Activated CD8-positive, alpha-beta T cell treated with anti-CD3 and anti-CD28 coated beads for 36 hours (primary cell): Measurements from ENCODE around the gene GLTP. TPM values are rescaled to one million over a fixed set of nuclear protein-coding genes. Genes with fewer than 3 reads are reported as not detected.
"Not testable (repeated sequence)": the region's sequence is repeated elsewhere in the genome, so short reads cannot be mapped to it uniquely, and the experiment has no call there.

Source experiments
- ATAC-seq: fragments of 200-7000 bp; cut with Tn5 transposase; one replicate; pipeline ENCODE4 v1.10.0; 2021; ENCODE audit warnings: mild to moderate bottlenecking, moderate library complexity
- CTCF ChIA-PET: fragments of 350-600 bp; sonication (Branson Sonifier 250); formaldehyde crosslinking; loops from one replicate; lab custom pipeline; 2021; ENCODE audit warnings: antibody characterized with exemption; lab: Charles Lee
- POLR2A ChIA-PET: fragments of 350-600 bp; sonication (Branson Sonifier 250); formaldehyde crosslinking; loops from one replicate; lab custom pipeline; 2021; ENCODE audit warnings: antibody characterized with exemption; lab: Charles Lee
- DNase-seq: peaks from one replicate; pipeline ENCODE4 v3.0.0-alpha.2; 2020
- H3K27ac Mint-ChIP-seq: one replicate; pipeline ENCODE4 v1.8.0; 2021; ENCODE audit warnings: mild to moderate bottlenecking, mixed read lengths
- H3K27me3 Mint-ChIP-seq: one replicate; pipeline ENCODE4 v1.8.0; 2021; ENCODE audit warnings: mixed read lengths
- H3K36me3 Mint-ChIP-seq: one replicate; pipeline ENCODE4 v1.8.0; 2021; ENCODE audit warnings: low read depth, mixed read lengths
- H3K4me1 Mint-ChIP-seq: one replicate; pipeline ENCODE4 v1.8.0; 2021; ENCODE audit warnings: low read depth, mixed read lengths
- H3K4me3 Mint-ChIP-seq: one replicate; pipeline ENCODE4 v1.8.0; 2021; ENCODE audit warnings: mild to moderate bottlenecking, moderate library complexity, mixed read lengths
- H3K9me3 Mint-ChIP-seq: one replicate; pipeline ENCODE4 v1.8.0; 2021; ENCODE audit warnings: mixed read lengths
- CTCF ChIP-seq: fragments of 200-600 bp; IDR thresholded peaks from one replicate; pipeline ENCODE4 v1.8.0; 2022; ENCODE audit warnings: antibody characterized with exemption, mild to moderate bottlenecking
- intact Hi-C: fragments of 100-400 bp; cut with micrococcal nuclease; formaldehyde crosslinking; loops from one replicate; pipeline ENCODE4 v1.10.0; 2022
- total RNA-seq, 2 experiments: library from RNA; stranded (reverse); gene quantifications; one replicate each; pipeline ENCODE4 v1.2.3, GENCODE V29; 2021

GLTP gene
- total RNA-seq, 2 experiments from 2014 or later: 19.9 to 21.2 TPM

GRCh38 chr12:109893261-109893995 is 13.1 kb upstream of the GLTP start:
- POLR2A ChIA-PET: no interaction called here
- Mint-ChIP-seq H3K36me3 (no peaks in the 10 kb centered on the region), H3K27ac (no peak overlapping the region), H3K4me3 (no peak overlapping the region), H3K27me3 (no peaks in the 10 kb centered on the region), H3K4me1 (peaks cover 28% of the 10 kb centered on the region), H3K9me3 (no peaks in the 10 kb centered on the region)
- no peak for TF ChIP-seq CTCF
- CTCF ChIA-PET: interaction anchor here (0.7 to 1.7 kb wide), 3 partner anchors 16 to 88 kb away, joined by 3 to 4 read pairs (median 4); no protein-coding TSS in a partner anchor
- ATAC-seq (no peak), DNase-seq (no peak)
- intact Hi-C loops: no loop called here

GRCh38 chr12:109892748-109893147 is 12.4 kb upstream of the GLTP start:
- Mint-ChIP-seq H3K27me3 (no peaks in the 10 kb centered on the region), H3K9me3 (no peaks in the 10 kb centered on the region), H3K27ac (peak overlapping the region; percentile 30), H3K4me1 (peaks cover 34% of the 10 kb centered on the region), H3K36me3 (no peaks in the 10 kb centered on the region), H3K4me3 (no peak overlapping the region)
- TF ChIP-seq CTCF: no peak
- intact Hi-C loops: no loop called here
- ChIA-PET POLR2A (no interaction called here), CTCF (interaction anchor here (0.7 to 1.7 kb wide), 3 partner anchors 15 to 87 kb away, joined by 3 to 4 read pairs (median 4); no protein-coding TSS in a partner anchor)
- ATAC-seq: peak; percentile 68
- DNase-seq: peak; percentile 51

GRCh38 chr12:109892165-109892715 is 11.9 kb upstream of the GLTP start:
- TF ChIP-seq CTCF: no peak
- no peaks in the 10 kb centered on the region for H3K36me3 Mint-ChIP-seq
- ATAC-seq (no peak), DNase-seq (no peak)
- no peak overlapping the region for H3K27ac Mint-ChIP-seq
- H3K27me3 Mint-ChIP-seq: no peaks in the 10 kb centered on the region
- no peak overlapping the region for H3K4me3 Mint-ChIP-seq
- ChIA-PET CTCF (interaction anchor here (1.7 to 1.9 kb wide), 2 partner anchors 14 to 47 kb away, joined by 4 to 6 read pairs; no protein-coding TSS in a partner anchor), POLR2A (no interaction called here)
- peaks cover 38% of the 10 kb centered on the region for H3K4me1 Mint-ChIP-seq
- intact Hi-C loops: no loop called here
- H3K9me3 Mint-ChIP-seq: no peaks in the 10 kb centered on the region

DNA sequence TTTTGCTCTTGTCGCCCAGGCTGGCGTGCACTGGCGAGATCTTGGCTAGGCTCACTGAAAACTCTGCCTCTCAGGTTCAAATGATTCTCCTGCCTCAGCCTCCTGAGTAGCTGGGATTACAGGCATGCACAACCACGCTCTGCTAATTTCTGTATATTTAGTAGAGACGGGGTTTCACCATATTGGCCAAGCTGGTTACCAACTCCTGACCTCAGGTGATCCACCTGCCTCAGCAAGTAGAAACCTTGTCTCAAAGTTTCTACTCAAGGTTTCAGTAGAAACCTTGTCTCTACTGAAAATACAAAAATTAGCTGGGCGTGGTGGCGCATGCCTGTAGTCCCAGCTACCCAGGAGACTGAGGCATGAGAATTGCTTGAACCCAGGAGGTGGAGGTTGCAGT is 11.4 kb upstream of the GLTP start:
- H3K4me1 Mint-ChIP-seq: peaks cover 38% of the 10 kb centered on the region
- H3K4me3 Mint-ChIP-seq, H3K9me3 Mint-ChIP-seq, H3K27me3 Mint-ChIP-seq, DNase-seq, ATAC-seq, H3K36me3 Mint-ChIP-seq, intact Hi-C loops, H3K27ac Mint-ChIP-seq: not testable (repeated sequence)
- ChIA-PET POLR2A (interaction anchor here (0.7 kb wide), 1 partner anchor 9 kb away, joined by 4 read pairs; the partner anchor contains the start of gene TCHP), CTCF (interaction anchor here (1.7 to 1.9 kb wide), 2 partner anchors 14 to 46 kb away, joined by 4 to 6 read pairs; no protein-coding TSS in a partner anchor)

GRCh38 chr12:109890620-109891170 is 10.4 kb upstream of the GLTP start:
- TF ChIP-seq CTCF: no peak
- no peak overlapping the region for H3K27ac Mint-ChIP-seq
- H3K4me3 Mint-ChIP-seq: no peak overlapping the region
- CTCF ChIA-PET: interaction anchor here (0.7 to 1.9 kb wide), 2 partner anchors 37 to 45 kb away, joined by 3 to 6 read pairs; no protein-coding TSS in a partner anchor
- H3K9me3 Mint-ChIP-seq: no peaks in the 10 kb centered on the region
- ATAC-seq: no peak
- POLR2A ChIA-PET: interaction anchor here (0.6 to 3.0 kb wide), 2 partner anchors 14 to 132 kb away, joined by 3 to 19 read pairs; no protein-coding TSS in a partner anchor
- no peak for DNase-seq
- no peaks in the 10 kb centered on the region for H3K36me3 Mint-ChIP-seq
- no peaks in the 10 kb centered on the region for H3K27me3 Mint-ChIP-seq
- peaks cover 38% of the 10 kb centered on the region for H3K4me1 Mint-ChIP-seq
- intact Hi-C loops: no loop called here
